Heart left ventricle (tissue), 16 donors: Measurements from ENCODE around the gene ID3. TPM values are rescaled to one million over a fixed set of nuclear protein-coding genes. Genes with fewer than 3 reads are reported as not detected.
A peak's percentile ranks its signal among the peaks of the same experiment; 100 is the strongest.
"Not testable (repeated sequence)": the region's sequence is repeated elsewhere in the genome, so short reads cannot be mapped to it uniquely, and the experiment has no call there.

Source experiments
- ATAC-seq, 4 donors: fragments of 200-7000 bp; cut with Tn5 transposase; one replicate each; pipeline ENCODE4 v1.9.1; 2020 to 2022; ENCODE audit warnings: moderate library complexity in 4 of 4, mild to moderate bottlenecking in 3 of 4, moderate number of reproducible peaks in 1 of 4
- DNase-seq, 5 donors: peaks; one replicate each; pipeline ENCODE4 v3.0.0-alpha.2; 2020
- H3K27ac ChIP-seq, 12 donors: fragments of 200-600 bp; sonication (generic) in 4 of 12; one replicate each; pipeline versions ENCODE4 v1.5.0 to v1.8.0; 2016 to 2022; ENCODE audit warnings: mild to moderate bottlenecking in 2 of 12
- H3K27me3 ChIP-seq, 9 donors: fragments of 200-600 bp; sonication (generic) in 2 of 9; one replicate each; pipeline versions ENCODE4 v1.5.1 to v1.8.0; 2016 to 2022; ENCODE audit warnings: mild to moderate bottlenecking in 3 of 9
- H3K36me3 ChIP-seq, 9 donors: fragments of 200-600 bp; sonication (generic) in 2 of 9; one replicate each; pipeline versions ENCODE4 v1.5.0 to v1.8.0; 2018 to 2022; ENCODE audit warnings: mild to moderate bottlenecking in 2 of 9
- H3K4me1 ChIP-seq, 12 donors: fragments of 200-600 bp; sonication (generic) in 4 of 12; one replicate each; pipeline versions ENCODE4 v1.5.0 to v1.8.0; 2016 to 2022; ENCODE audit warnings: mild to moderate bottlenecking in 3 of 12
- H3K4me3 ChIP-seq, 12 donors: fragments of 200-600 bp; sonication (generic) in 4 of 12; one replicate each; pipeline versions ENCODE4 v1.5.0 to v1.8.0; 2017 to 2022; ENCODE audit warnings: mild to moderate bottlenecking in 9 of 12, moderate library complexity in 4 of 12
- H3K9me3 ChIP-seq, 12 donors: fragments of 200-600 bp; sonication (generic) in 4 of 12; one replicate each; pipeline versions ENCODE4 v1.5.0 to v1.8.0; 2016 to 2022; ENCODE audit warnings: mild to moderate bottlenecking in 1 of 12
- CTCF ChIP-seq, 12 donors: fragments of 200-600 bp; sonication (generic) in 4 of 12; IDR thresholded peaks; one replicate each; pipeline versions ENCODE4 v1.5.0 to v1.8.0; 2018 to 2022; ENCODE audit warnings: antibody characterized with exemption in 12 of 12, mild to moderate bottlenecking in 5 of 12
- POLR2A ChIP-seq, 2 donors: fragments of 450-650 bp; IDR thresholded peaks; one replicate each; pipeline ENCODE4 v1.6.1; 2017; ENCODE audit warnings: antibody characterized with exemption in 2 of 2, mild to moderate bottlenecking in 2 of 2, moderate library complexity in 2 of 2
- WGBS, 4 donors: extraction: QIAGEN DNeasy Blood & Tissue Kit in 2 of 4; methylation state at CpG; one replicate each; pipeline versions ENCODE4 v1.1.5 to v1.1.7; 2013 to 2018; 5-methylcytosine and 5-hydroxymethylcytosine counted together
- intact Hi-C, 10 donors: fragments of 100-400 bp; cut with DNase I; formaldehyde crosslinking; loops; one replicate each; pipeline versions ENCODE4 v1.11.1 to v1.14.2; 2022
- polyA plus RNA-seq, 2 donors: library from polyadenylated mRNA; stranded (reverse); fragments of 200-250 nt; gene quantifications; one replicate each; pipeline ENCODE4 v1.2.3, GENCODE V29; 2013
- total RNA-seq, 9 donors: library from RNA; depleted of rRNA in 2 of 9; stranded (reverse); fragments of >200 nt in 2 of 9; fragmentation: NEBNext Ultra II Directional in 3 of 9; extraction: Animal tissue kit (Norgen Biotek cat#: 25700) in 3 of 9; gene quantifications; one replicate each; pipeline versions ENCODE4 v1.1.0 to v1.2.4, GENCODE V29; 2016 to 2023
- donor health status: ischemic (EF 13 %, LVEDD 7.1; RV severe dilation, severe dysfunction).
- donor health status: healthy with polysubstance abuse.
- donor health status: DM: no; HTN: yes; CAD: no.
- donor health status: DM: no; HTN: no; CAD: no.
- donor health status: ischemic (EF 25% LVEDD 6.9; RV normal size, moderate dysfunction).
- donor health status: ischemic (EF 25% LVEDD 5.7; RV mildly dilated, moderate dysfunction).
- donor health status: healthy.
- donor health status: DM: yes; HTN: yes; CAD: no.
- donor health status: ischemic (EF 35%, LVEDD 5.7; RV mildly dilated, moderate dysfunction).
- donor health status: nonischemic (EF 11% LVEDD 7.7; RV severe dilation, severe dysfunction).
- donor health status: DM: yes; HTN: yes; CAD: no.
- donor health status: PGD.
- donor health status: ischemic (EF 29% LVEDD 5.4; RV normal size, mild dysfunction).
- donor health status: nonischemic (EF 23%, LVEDD 6.1; RV moderate dilation, normal function).

Gene ID3
- total and polyA plus RNA-seq, 11 donors, result 55.3 to 185 (median 91.0) TPM

- DNase-seq (no peak), ATAC-seq (no peak)
- Histone ChIP-seq H3K9me3 (no peaks in the 10 kb centered on the region), H3K27me3 (no peaks in the 10 kb centered on the region), H3K4me1 (peaks cover 0 to 39% (median 14%) of the 10 kb centered on the region in 12 donors), H3K27ac (peak overlapping the region in 1 of 12 donors; percentile 32), H3K36me3 (no peaks in the 10 kb centered on the region), H3K4me3 (no peak overlapping the region)
- TF ChIP-seq CTCF (IDR thresholded peaks at IDR 0.05) (no peak), POLR2A (IDR thresholded peaks at IDR 0.05) (no peak)
- 84 to 88% (median 87%) methylated on average over 5 of the region's 5 CpGs for WGBS, 4 donors
- intact Hi-C loops, result no loop called here
These were observed 30.3 kb upstream of the ID3 start for GRCh38 chr1:23589585-23589986.

- no peak overlapping the region for H3K4me3 ChIP-seq
- DNase-seq, result peak in 2 of 5 donors; percentile 31 to 46
- no peak for TF ChIP-seq POLR2A (IDR thresholded peaks at IDR 0.05)
- TF ChIP-seq CTCF (IDR thresholded peaks at IDR 0.05), result no peak
- peak in 1 of 4 donors; percentile 11 for ATAC-seq
- H3K36me3 ChIP-seq, result no peaks in the 10 kb centered on the region
- intact Hi-C loops, result no loop called here
- peak overlapping the region in 2 of 12 donors; percentile 2 to 32 for H3K27ac ChIP-seq
- 74 to 80% (median 77%) methylated on average over 11 of the region's 11 CpGs for WGBS, 4 donors
- H3K9me3 ChIP-seq, result no peaks in the 10 kb centered on the region
- H3K4me1 ChIP-seq, result peaks cover 0 to 36% (median 14%) of the 10 kb centered on the region in 12 donors
- no peaks in the 10 kb centered on the region for H3K27me3 ChIP-seq
These were observed 29.6 kb upstream of the ID3 start for GRCh38 chr1:23588749-23589548.

- no peak overlapping the region for H3K27ac ChIP-seq
- peak in 1 of 4 donors; percentile 32 for ATAC-seq
- intact Hi-C loops, result no loop called here
These were observed 26.2 kb upstream of the ID3 start for GRCh38 chr1:23585321-23586022.

GRCh38 chr1:23583727-23584126 is 24.4 kb upstream of the ID3 start:
- ATAC-seq, H3K27ac ChIP-seq, H3K4me3 ChIP-seq, H3K27me3 ChIP-seq, H3K9me3 ChIP-seq, DNase-seq, H3K36me3 ChIP-seq: not testable (repeated sequence)
- intact Hi-C loops, result loop anchor here in 2 of 10 donors (5.0 kb wide), 2 partner anchors 34 to 49 kb away; no protein-coding TSS in a partner anchor
- peaks cover 0 to 22% (median 5%) of the 10 kb centered on the region in 12 donors for H3K4me1 ChIP-seq

More at GRCh38 chr1:23585321-23586022, 26.2 kb upstream of the ID3 start:
- H3K4me1 ChIP-seq, result peaks cover 0 to 17% (median 5%) of the 10 kb centered on the region in 12 donors
- TF ChIP-seq CTCF (IDR thresholded peaks at IDR 0.05) (no peak), POLR2A (IDR thresholded peaks at IDR 0.05) (no peak)
- no peak for DNase-seq
- H3K9me3 ChIP-seq, result no peaks in the 10 kb centered on the region
- no peaks in the 10 kb centered on the region for H3K36me3 ChIP-seq
- H3K27me3 ChIP-seq, result no peaks in the 10 kb centered on the region
- no peak overlapping the region for H3K4me3 ChIP-seq
- 83 to 87% (median 84%) methylated on average over 10 of the region's 10 CpGs for WGBS, 4 donors
